Large intestine (tissue), 3 donors: ENCODE measurements around the gene PCDH17. TPM values are rescaled to one million over a fixed set of nuclear protein-coding genes. Genes with fewer than 3 reads are reported as not detected.

ENCODE experiments used
- DNase-seq, 2 donors: peaks; one replicate each; pipeline versions ENCODE4 v3.0.0 to v3.0.0-alpha.2; 2013
- H3K27ac ChIP-seq: one replicate; pipeline ENCODE4 v1.5.1; 2013; ENCODE audit warnings: low read length
- H3K27me3 ChIP-seq: 2 replicates; pipeline ENCODE4 v1.6.1; 2013; ENCODE audit warnings: low read length; ENCODE audit not compliant: control insufficient read depth, insufficient read depth
- H3K36me3 ChIP-seq: 2 replicates; pipeline ENCODE4 v1.6.1; 2013; ENCODE audit warnings: low read length; ENCODE audit not compliant: control insufficient read depth, insufficient read depth
- H3K4me1 ChIP-seq: one replicate; pipeline ENCODE4 v1.6.1; 2013; ENCODE audit warnings: low read length; ENCODE audit not compliant: control insufficient read depth, insufficient read depth
- H3K4me3 ChIP-seq: one replicate; pipeline ENCODE4 v1.5.1; 2013; ENCODE audit warnings: low read length
- H3K9me3 ChIP-seq: one replicate; pipeline ENCODE4 v1.6.1; 2013; ENCODE audit warnings: mild to moderate bottlenecking, low read depth, low read length, moderate library complexity; ENCODE audit not compliant: control insufficient read depth
- whole genome bisulfite sequencing: methylation state at CpG from one replicate; pipeline ENCODE4 v1.1.5; 2013; ENCODE audit warnings: low lambda C conversion rate; ENCODE audit not compliant: insufficient coverage; 5-methylcytosine and 5-hydroxymethylcytosine counted together
- polyA plus RNA-seq: library from polyadenylated mRNA; unstranded; fragments of 120-200 nt; gene quantifications from one replicate; pipeline ENCODE4 v1.2.1, GENCODE V29; 2013

Gene PCDH17
- polyA plus RNA-seq, 1 donor: 8.4 TPM

DNA sequence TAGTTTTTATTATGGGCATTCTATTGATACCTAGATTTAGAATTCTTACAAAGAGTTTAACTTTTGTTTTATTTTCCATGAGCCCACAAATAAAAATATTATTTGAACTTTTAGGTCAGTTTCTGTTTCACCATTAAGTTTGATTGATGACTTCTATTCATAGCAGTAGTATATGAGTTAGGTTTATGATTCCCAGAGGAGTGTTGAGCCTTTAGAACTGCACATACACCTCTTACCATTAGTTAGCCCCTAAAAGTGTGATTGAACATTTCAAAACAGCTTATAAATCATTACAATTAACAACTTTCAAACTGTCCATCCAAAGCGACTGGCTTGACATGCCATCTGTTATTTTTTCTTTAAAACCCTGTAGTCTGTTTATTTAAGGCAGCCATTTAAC, 19.0 kb upstream of the PCDH17 start:
- Histone ChIP-seq H3K4me1 (no peaks in the 10 kb centered on the region), H3K4me3 (no peak overlapping the region), H3K27ac (no peak overlapping the region), H3K36me3 (no peaks in the 10 kb centered on the region), H3K9me3 (no peaks in the 10 kb centered on the region), H3K27me3 (no peaks in the 10 kb centered on the region)
- DNase-seq: no peak
- no CpG with 5 or more reads among the region's 1 CpG for WGBS

DNA sequence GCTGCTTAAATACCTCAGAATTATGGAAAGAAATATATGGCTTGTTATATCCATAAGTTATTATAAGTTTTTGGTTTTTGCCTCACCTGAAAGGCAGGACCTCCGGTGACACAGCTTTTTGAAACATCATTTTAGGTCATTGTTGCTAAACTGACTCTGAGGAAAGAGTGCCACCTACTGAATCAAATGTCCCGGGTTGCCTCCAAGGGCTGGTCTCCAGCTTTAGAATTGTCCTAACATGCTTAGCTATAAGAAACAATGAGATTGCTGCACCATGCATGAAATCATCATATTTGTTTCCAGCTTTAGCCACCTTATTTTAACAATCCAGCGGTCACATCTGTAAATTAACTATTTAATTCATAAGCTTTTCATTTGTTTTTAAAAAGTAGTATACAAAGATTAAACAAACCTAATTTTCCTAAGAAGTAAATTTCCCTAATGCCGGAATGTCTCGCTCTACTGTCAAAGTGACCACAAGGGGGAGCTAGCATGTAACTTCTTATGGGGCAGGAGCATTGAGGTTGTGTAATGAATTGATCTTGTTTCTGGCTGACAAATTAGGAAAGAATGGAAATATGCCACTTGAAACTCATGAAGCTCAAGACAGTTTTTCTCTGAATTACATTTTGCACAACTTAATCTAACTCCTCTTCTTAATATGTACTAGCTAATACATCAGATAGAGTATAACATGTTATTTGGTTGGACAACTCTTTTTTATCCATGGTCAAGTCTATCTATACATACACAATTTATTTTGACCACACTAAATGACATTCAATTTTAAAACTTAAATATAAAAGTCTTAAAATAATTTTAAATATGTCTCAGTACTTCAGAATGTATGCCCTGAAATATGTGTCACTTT, 6.7 kb upstream of the PCDH17 start:
- H3K4me1 ChIP-seq: no peaks in the 10 kb centered on the region
- WGBS: 0% methylated on average over 1 of the region's 5 CpGs
- DNase-seq: peak in 1 of 2 donors; percentile 28
- H3K4me3 ChIP-seq: no peak overlapping the region
- H3K36me3 ChIP-seq: no peaks in the 10 kb centered on the region
- H3K27me3 ChIP-seq: peaks cover 18% of the 10 kb centered on the region
- H3K9me3 ChIP-seq: peaks cover 2% of the 10 kb centered on the region
- no peak overlapping the region for H3K27ac ChIP-seq

DNA sequence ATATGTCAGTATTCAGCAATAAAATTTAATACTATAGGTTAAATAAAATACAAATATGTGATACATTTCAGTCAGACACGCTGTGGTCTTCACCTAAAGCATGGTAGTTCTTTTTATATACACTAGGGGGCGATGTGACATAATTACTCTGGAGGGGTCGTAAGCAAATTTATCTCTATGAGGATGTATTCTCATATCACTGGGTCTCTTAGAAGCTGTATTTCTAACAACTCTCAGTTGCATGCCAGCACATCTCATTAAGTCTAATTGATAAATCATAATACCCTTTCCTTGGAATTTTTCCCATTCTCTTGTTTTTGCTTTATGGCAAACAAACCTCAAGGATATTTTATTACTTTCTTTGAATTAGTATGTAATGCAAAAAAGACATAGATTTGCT, 3.9 kb upstream of the PCDH17 start:
- Histone ChIP-seq H3K9me3 (peaks cover 11% of the 10 kb centered on the region), H3K36me3 (no peaks in the 10 kb centered on the region), H3K27me3 (peaks cover 46% of the 10 kb centered on the region), H3K27ac (no peak overlapping the region), H3K4me3 (no peak overlapping the region), H3K4me1 (peaks cover 4% of the 10 kb centered on the region)
- DNase-seq: no peak
- WGBS: no CpG with 5 or more reads among the region's 3 CpGs

DNA sequence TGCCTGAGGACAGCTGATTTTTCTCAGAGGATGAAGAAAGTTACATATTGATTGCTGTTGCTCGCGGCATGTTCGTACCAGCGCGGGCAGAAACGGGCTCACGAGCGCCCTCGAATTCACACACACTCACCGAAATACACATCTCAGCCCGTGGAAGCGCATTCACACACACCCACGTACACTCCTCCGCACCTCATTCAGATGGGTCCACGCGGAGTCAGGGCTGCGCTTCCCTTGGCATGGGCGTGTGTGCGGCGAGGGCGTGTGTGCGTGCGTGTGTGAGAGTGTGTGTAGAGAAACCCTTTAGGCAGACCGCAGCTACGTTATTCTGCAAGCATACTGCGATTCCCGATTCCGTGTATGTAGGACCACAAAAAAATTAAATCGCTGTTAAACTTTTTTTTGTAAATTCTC, 2.1 kb upstream of the PCDH17 start:
- H3K27ac ChIP-seq: no peak overlapping the region
- H3K27me3 ChIP-seq: peaks cover 64% of the 10 kb centered on the region
- peaks cover 8% of the 10 kb centered on the region for H3K4me1 ChIP-seq
- peak overlapping the region; percentile 46 for H3K4me3 ChIP-seq
- peaks cover 18% of the 10 kb centered on the region for H3K9me3 ChIP-seq
- WGBS: no CpG with 5 or more reads among the region's 29 CpGs
- no peak for DNase-seq
- H3K36me3 ChIP-seq: no peaks in the 10 kb centered on the region

DNA sequence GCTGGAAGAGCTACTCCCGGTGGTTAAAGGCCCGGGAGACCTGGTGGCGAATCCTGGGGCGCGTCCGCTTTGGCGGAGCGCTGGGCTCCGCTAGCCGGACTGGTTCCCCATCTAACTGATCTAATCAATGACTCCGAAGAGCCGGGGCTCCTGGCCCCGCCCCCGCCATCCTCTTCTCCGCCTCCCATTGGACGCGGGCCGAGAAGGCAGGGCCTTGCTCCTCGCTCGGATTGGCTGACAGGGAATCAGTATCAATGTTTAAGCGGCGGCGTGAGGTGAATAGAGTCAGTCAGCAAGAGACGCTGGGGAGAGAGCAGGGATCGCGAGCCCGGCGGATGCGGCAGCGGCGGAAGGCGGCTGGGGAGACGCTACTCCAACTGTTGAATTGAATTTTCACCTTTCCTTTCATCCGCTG, 1.7 kb upstream of the PCDH17 start:
- no CpG with 5 or more reads among the region's 34 CpGs for WGBS
- peak overlapping the region; percentile 46 for H3K4me3 ChIP-seq
- peak; percentile 65 to 68 for DNase-seq
- peaks cover 8% of the 10 kb centered on the region for H3K4me1 ChIP-seq
- H3K36me3 ChIP-seq: no peaks in the 10 kb centered on the region
- H3K9me3 ChIP-seq: peaks cover 18% of the 10 kb centered on the region
- peak overlapping the region; percentile 14 for H3K27ac ChIP-seq
- H3K27me3 ChIP-seq: peaks cover 68% of the 10 kb centered on the region

DNA sequence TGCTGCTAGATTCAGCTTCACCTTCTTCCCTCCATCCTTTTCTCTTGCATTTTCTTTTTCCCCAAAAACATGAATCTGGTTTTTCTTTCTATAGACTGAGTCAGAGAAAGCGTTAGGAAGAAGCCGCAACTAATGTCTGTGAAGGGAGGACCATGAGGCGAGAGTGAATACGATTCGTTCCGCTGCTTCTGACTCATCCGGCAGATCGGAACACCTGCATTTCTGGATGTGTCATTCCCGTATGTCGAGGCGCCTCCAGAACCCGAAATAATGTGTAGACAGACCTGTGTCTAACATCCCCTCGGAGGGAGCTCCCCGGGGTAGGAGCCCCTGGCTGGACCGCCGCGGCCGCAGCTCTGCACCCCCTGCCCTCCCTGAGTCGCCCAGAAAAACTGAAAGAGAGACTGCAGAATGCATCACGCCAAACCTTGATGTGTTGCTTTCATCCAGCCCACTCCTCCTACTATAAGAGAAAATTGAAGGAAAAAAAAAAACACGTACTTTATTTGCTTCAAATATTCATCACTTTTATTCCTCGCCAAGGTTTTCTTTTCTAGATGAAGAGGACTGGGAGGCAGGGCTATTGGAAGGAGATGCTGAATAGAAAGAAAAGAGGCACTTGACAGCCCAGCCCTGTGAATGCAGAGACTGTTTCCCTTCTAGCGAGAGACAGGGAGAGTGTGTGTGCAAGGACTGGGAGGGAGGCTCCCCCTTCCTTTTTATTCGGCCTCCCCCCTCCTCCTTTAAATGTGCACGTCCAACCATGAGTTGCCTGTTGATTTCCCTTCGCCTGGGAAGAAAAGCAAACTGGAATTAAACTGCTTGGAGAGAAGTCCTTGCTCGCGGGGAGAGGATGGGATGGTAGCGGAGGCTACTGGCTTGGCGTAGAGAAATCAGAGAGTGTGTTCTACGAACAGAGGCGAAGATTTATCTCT, 616 bp upstream of the PCDH17 start:
- no peaks in the 10 kb centered on the region for H3K36me3 ChIP-seq

DNA sequence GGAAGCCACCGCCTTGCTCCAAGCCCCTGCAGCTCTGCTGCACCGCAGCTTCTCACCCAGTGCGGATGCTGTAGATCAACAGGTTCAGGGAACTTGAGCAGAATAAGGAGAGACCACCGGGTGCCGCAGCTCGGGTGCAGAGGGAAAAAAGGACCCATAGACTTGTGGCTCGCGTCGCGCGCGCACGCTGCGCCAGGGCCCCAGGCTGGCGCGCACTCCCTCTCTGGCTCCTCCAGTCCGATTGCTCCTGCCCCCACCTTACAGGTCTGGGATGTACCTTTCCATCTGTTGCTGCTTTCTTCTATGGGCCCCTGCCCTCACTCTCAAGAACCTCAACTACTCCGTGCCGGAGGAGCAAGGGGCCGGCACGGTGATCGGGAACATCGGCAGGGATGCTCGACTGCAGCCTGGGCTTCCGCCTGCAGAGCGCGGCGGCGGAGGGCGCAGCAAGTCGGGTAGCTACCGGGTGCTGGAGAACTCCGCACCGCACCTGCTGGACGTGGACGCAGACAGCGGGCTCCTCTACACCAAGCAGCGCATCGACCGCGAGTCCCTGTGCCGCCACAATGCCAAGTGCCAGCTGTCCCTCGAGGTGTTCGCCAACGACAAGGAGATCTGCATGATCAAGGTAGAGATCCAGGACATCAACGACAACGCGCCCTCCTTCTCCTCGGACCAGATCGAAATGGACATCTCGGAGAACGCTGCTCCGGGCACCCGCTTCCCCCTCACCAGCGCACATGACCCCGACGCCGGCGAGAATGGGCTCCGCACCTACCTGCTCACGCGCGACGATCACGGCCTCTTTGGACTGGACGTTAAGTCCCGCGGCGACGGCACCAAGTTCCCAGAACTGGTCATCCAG, 964 bp downstream of the PCDH17 start:
- Histone ChIP-seq H3K27me3 (peaks cover 72% of the 10 kb centered on the region), H3K27ac (peak overlapping the region; percentile 14), H3K4me3 (peak overlapping the region; percentile 46), H3K4me1 (peaks cover 8% of the 10 kb centered on the region), H3K36me3 (no peaks in the 10 kb centered on the region), H3K9me3 (peaks cover 18% of the 10 kb centered on the region)
- WGBS: no CpG with 5 or more reads among the region's 70 CpGs
- peak in 1 of 2 donors; percentile 30 for DNase-seq

More for the DNA sequence above, 616 bp upstream of the PCDH17 start:
- peaks cover 72% of the 10 kb centered on the region for H3K27me3 ChIP-seq
- WGBS: 0% methylated on average over 3 of the region's 32 CpGs
- H3K9me3 ChIP-seq: peaks cover 18% of the 10 kb centered on the region
- peak in 1 of 2 donors; percentile 32 for DNase-seq
- H3K4me3 ChIP-seq: peak overlapping the region; percentile 46
- H3K4me1 ChIP-seq: peaks cover 8% of the 10 kb centered on the region
- H3K27ac ChIP-seq: peak overlapping the region; percentile 14

DNA sequence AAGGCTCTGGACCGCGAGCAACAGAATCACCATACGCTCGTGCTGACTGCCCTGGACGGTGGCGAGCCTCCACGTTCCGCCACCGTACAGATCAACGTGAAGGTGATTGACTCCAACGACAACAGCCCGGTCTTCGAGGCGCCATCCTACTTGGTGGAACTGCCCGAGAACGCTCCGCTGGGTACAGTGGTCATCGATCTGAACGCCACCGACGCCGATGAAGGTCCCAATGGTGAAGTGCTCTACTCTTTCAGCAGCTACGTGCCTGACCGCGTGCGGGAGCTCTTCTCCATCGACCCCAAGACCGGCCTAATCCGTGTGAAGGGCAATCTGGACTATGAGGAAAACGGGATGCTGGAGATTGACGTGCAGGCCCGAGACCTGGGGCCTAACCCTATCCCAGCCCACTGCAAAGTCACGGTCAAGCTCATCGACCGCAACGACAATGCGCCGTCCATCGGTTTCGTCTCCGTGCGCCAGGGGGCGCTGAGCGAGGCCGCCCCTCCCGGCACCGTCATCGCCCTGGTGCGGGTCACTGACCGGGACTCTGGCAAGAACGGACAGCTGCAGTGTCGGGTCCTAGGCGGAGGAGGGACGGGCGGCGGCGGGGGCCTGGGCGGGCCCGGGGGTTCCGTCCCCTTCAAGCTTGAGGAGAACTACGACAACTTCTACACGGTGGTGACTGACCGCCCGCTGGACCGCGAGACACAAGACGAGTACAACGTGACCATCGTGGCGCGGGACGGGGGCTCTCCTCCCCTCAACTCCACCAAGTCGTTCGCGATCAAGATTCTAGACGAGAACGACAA, 1.8 kb downstream of the PCDH17 start:
- Histone ChIP-seq H3K4me3 (peak overlapping the region; percentile 46), H3K27ac (no peak overlapping the region), H3K36me3 (no peaks in the 10 kb centered on the region), H3K27me3 (peaks cover 68% of the 10 kb centered on the region), H3K4me1 (peaks cover 8% of the 10 kb centered on the region), H3K9me3 (peaks cover 18% of the 10 kb centered on the region)
- WGBS: 0% methylated on average over 4 of the region's 77 CpGs
- peak in 1 of 2 donors; percentile 36 for DNase-seq
